Activated T-cell treated with anti-CD3 and anti-CD28 coated beads, Interleukin-2, amount 50 U/mL, for 72 hours (primary cell): ENCODE measurements around the gene C17orf78. TPM values are rescaled to one million over a fixed set of nuclear protein-coding genes. Genes with fewer than 3 reads are reported as not detected.
"Not testable (repeated sequence)": the region's sequence is repeated elsewhere in the genome, so short reads cannot be mapped to it uniquely, and the experiment has no call there.

ENCODE experiments used
- ATAC-seq, 2 donors: fragments of 150-1000 bp; cut with Tn5 transposase; replicated peaks in 1 of 2; 2 replicates each; pipeline ENCODE4 v1.10.0; 2021; ENCODE audit warnings: moderate library complexity in 2 of 2, mild to moderate bottlenecking in 1 of 2
- DNase-seq, 2 donors: peaks; one replicate each; pipeline ENCODE4 v3.0.0; 2021 to 2022; ENCODE audit warnings: mixed read lengths in 1 of 2
- H3K27ac Mint-ChIP-seq: one replicate; pipeline ENCODE4 v1.8.0; 2022; ENCODE audit warnings: mild to moderate bottlenecking, moderate library complexity, mixed read lengths
- H3K27me3 Mint-ChIP-seq: one replicate; pipeline ENCODE4 v1.8.0; 2022; ENCODE audit warnings: low read depth, mixed read lengths
- H3K36me3 Mint-ChIP-seq, 2 donors: one replicate each; pipeline ENCODE4 v1.8.0; 2022; ENCODE audit warnings: mixed read lengths in 2 of 2, mild to moderate bottlenecking in 1 of 2; ENCODE audit not compliant: insufficient read depth in 2 of 2
- H3K4me1 Mint-ChIP-seq: one replicate; pipeline ENCODE4 v1.8.0; 2022; ENCODE audit warnings: low read depth, mixed read lengths
- H3K4me3 Mint-ChIP-seq, 2 donors: one replicate each; pipeline ENCODE4 v1.8.0; 2022; ENCODE audit warnings: mild to moderate bottlenecking in 2 of 2, mixed read lengths in 2 of 2, moderate library complexity in 2 of 2
- H3K9me3 Mint-ChIP-seq, 2 donors: one replicate each; pipeline ENCODE4 v1.8.0; 2022; ENCODE audit warnings: mixed read lengths in 2 of 2
- total RNA-seq, 2 donors: library from RNA; stranded (reverse); gene quantifications; one replicate each; pipeline ENCODE4 v1.2.3, GENCODE V29; 2022

Gene C17orf78
- total RNA-seq, 2 donors from 2014 or later: not detected

DNA sequence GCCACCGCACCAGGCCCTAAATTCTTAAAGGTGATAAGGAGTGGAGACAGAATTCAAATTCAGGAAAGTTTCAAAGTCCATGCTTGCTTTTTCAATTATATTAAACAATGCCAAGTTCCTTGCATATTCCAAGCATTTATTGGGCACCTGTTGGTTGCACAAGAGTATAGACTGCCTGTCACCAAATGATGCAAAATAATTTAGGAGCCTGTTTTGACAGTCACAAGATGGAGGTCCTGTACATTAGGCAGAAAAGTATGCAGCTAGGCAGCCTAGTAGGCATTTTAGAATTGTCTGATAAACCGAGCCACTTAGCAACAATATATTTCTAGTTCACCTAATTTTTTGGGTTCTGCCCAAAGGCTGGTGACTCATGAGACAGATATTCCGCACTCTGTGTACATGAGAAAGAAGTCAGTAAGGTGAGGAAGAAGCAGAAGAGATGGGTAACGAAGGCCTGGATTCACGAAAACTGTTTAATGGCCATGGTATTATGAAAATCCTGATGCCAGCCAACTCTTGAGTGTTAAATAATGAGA is 23.5 kb downstream of the C17orf78 start:
- Mint-ChIP-seq H3K27me3 (no peaks in the 10 kb centered on the region), H3K4me3 (no peak overlapping the region), H3K27ac (no peak overlapping the region), H3K9me3 (no peaks in the 10 kb centered on the region), H3K4me1 (peaks cover 27% of the 10 kb centered on the region), H3K36me3 (no peaks in the 10 kb centered on the region)
- ATAC-seq: no peak
- DNase-seq: no peak

DNA sequence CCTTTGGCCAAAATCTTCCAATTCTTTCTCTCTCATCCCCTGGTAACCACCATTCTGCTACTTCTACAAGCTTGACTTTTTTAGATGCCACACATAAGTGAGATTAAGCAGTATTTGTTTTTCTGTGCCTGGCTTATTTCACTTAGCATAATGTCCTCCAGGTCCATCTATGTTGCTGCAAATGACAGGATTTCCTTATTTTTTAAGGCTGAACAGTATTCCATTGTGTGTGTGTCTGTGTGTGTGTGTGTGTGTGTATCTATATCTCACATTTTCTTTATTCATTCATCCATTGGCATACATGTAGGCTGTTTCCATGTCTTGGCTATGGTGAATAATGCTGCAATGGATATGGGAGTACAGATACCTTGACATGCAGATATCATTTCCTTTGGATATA is 24.7 kb downstream of the C17orf78 start:
- Mint-ChIP-seq H3K36me3 (peaks cover 2 to 6% of the 10 kb centered on the region in 2 donors), H3K4me3 (no peak overlapping the region), H3K27ac (no peak overlapping the region), H3K27me3 (no peaks in the 10 kb centered on the region), H3K4me1 (peaks cover 39% of the 10 kb centered on the region), H3K9me3 (no peaks in the 10 kb centered on the region)
- ATAC-seq: no peak
- no peak for DNase-seq

DNA sequence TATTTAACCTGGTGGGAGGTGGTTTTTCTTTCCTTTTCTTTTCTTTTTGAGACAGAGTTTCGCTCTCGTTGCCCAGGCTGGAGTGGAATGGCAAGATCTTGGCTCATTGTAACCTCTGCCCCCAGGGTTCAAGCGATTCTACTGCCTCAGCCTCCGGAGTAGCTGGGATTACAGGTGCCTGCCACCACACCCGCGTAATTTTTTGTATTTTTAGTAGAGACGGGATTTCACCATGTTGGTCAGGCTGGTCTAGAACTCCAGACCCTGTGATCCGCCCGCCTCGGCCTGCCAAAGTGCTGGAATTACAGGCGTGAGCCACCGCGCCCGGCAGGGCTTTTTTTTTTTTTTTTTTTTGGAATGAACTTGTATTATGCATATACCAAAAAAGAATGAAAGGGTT is 29.7 kb downstream of the C17orf78 start:
- H3K4me3 Mint-ChIP-seq: peak overlapping the region; percentile 95 to 96
- ATAC-seq, H3K9me3 Mint-ChIP-seq, DNase-seq, H3K27me3 Mint-ChIP-seq: not testable (repeated sequence)
- peaks cover 63% of the 10 kb centered on the region for H3K4me1 Mint-ChIP-seq
- peak overlapping the region; percentile 1 for H3K27ac Mint-ChIP-seq
- H3K36me3 Mint-ChIP-seq: peaks cover 8 to 16% of the 10 kb centered on the region in 2 donors

DNA sequence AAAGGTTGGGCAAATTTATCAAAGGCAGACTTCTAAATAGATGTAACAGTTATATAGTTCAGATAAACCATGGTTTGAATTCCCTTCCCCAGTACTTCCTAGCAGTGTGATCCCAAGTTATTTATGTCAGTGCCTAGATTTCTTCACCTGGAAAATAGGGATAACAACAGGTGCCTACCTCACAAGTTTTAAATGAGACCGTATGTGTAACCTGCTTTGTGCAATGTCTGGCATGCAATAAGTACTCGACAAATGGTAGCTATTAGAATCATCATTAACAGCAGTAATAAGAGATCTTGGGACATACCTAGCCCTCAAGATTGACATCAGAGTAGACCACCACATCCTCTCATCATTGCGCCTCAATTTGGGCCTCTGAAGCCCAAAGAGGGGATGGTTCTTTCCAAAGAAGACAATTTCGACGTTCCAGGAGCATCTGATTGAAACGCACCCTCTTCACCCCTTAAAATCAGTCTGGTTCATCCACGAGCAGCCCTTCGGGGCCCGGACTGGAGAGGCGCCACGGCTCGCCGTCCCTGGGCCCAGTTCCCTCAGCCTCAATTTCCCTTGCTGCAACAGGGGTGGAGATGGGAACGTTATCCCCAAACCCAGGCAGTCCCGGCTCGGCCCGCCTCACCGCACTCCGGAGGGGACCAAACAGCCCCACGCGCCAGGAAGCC is 30.3 kb downstream of the C17orf78 start:
- peak overlapping the region; percentile 95 to 96 for H3K4me3 Mint-ChIP-seq
- DNase-seq (no peak), ATAC-seq (no peak)
- peaks cover 66% of the 10 kb centered on the region for H3K4me1 Mint-ChIP-seq
- H3K36me3 Mint-ChIP-seq: peaks cover 10 to 21% of the 10 kb centered on the region in 2 donors
- H3K27ac Mint-ChIP-seq: peak overlapping the region; percentile 92
- H3K9me3 Mint-ChIP-seq: no peaks in the 10 kb centered on the region
- H3K27me3 Mint-ChIP-seq: no peaks in the 10 kb centered on the region

DNA sequence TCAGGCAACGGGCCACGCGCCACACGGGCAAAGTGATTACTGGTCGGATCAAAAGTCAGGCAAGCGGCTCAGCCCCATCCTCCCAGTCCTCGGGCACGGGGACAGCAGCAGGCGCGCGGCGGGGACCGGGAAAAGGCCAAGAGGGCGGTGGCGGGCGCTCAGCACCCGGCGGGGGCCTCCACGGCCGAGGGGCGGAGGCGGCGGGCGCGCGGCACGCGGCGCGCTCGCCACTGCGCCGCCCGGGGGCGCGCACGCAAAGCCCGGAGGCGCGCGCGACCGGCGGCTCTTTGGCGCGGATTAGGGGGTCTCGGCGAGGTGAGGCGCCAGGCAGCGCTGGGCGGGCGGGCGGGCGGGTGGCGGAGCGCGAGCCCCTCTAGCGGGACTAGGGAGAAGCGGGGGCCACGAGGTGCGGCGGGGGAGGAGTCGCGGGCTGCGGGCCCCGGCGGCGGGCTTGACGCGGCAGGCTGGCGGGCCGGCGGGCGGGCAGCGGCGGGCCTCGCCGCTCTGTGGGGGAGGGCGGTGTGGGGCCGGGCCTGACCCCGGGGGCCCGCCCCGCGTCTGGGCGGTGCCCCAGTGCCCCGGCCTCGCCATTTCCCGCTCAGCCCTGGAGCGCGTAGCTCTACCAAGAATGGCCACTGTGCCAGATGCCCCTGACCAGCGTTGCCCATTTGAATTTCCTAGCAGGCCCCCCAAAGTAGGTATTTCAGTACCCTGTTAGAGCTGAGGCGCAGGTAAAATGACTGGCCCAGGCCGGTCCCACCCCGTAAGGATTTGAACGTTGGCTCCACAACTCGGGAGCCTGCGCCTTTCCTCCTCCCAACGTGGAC is 31.1 kb downstream of the C17orf78 start, which contains the start of the genes ACACA and TADA2A:
ACACA (minus strand) TSS at position 202 of the 827 bp plus-strand sequence. CDS start 537 bp downstream, outside the sequence.
TADA2A (plus strand) TSS at position 252 of the 827 bp plus-strand sequence. CDS start 4,480 bp downstream, outside the sequence.
- no peaks in the 10 kb centered on the region for H3K27me3 Mint-ChIP-seq
- peaks cover 10 to 24% of the 10 kb centered on the region in 2 donors for H3K36me3 Mint-ChIP-seq
- peak within 1 kb of the TSS; percentile 93 for H3K27ac Mint-ChIP-seq
- ATAC-seq (peak; percentile 94 to 96), DNase-seq (peak; percentile 86 to 90)
- peaks cover 69% of the 10 kb centered on the region for H3K4me1 Mint-ChIP-seq
- H3K4me3 Mint-ChIP-seq: peak within 1 kb of the TSS; percentile 95 to 96
- H3K9me3 Mint-ChIP-seq: no peaks in the 10 kb centered on the region

DNA sequence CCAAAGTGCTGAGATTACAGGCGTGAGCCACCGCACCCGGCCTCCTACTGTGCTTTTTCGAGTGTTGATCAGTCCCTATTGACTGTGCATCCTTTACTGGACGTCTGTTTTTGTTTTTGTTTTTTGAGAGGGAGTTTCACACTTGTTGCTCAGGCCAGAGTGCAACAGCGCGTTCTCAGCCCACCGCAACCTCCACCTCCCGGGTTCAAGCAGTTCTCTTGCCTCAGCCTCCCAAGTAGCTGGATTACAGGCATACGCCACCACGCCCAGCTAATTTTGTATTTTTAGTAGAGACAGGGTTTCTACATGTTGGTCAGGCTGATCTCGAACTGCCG is 32.3 kb downstream of the C17orf78 start:
- peak overlapping the region; percentile 93 for H3K27ac Mint-ChIP-seq
- H3K36me3 Mint-ChIP-seq: peaks cover 10 to 30% of the 10 kb centered on the region in 2 donors
- ATAC-seq, H3K27me3 Mint-ChIP-seq, H3K9me3 Mint-ChIP-seq, DNase-seq: not testable (repeated sequence)
- peak overlapping the region; percentile 90 to 92 for H3K4me3 Mint-ChIP-seq
- peaks cover 58% of the 10 kb centered on the region for H3K4me1 Mint-ChIP-seq

DNA sequence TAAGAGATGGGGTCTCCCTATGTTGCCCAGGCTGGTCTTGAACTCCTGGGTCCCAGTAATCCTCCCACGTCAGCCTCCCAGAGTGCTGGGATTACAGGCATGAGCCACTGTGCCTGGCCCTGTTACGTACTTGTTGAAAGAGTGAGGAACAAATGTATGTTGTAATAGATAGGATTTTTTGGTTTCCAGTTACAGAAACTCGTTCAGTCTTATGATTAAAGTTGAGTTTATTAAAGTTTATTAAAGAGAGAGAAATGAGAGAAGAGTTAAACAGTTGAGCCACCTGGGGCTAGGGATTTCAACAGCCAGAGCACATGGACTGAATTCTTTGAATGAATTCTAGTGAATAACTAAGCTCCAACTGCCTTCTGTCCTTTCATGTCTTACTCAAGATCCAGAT is 34.6 kb downstream of the C17orf78 start:
- no peaks in the 10 kb centered on the region for H3K9me3 Mint-ChIP-seq
- DNase-seq: no peak
- H3K27me3 Mint-ChIP-seq: no peaks in the 10 kb centered on the region
- no peak for ATAC-seq
- H3K27ac Mint-ChIP-seq: no peak overlapping the region
- no peak overlapping the region for H3K4me3 Mint-ChIP-seq
- H3K36me3 Mint-ChIP-seq: peaks cover 16 to 42% of the 10 kb centered on the region in 2 donors
- peaks cover 35% of the 10 kb centered on the region for H3K4me1 Mint-ChIP-seq

DNA sequence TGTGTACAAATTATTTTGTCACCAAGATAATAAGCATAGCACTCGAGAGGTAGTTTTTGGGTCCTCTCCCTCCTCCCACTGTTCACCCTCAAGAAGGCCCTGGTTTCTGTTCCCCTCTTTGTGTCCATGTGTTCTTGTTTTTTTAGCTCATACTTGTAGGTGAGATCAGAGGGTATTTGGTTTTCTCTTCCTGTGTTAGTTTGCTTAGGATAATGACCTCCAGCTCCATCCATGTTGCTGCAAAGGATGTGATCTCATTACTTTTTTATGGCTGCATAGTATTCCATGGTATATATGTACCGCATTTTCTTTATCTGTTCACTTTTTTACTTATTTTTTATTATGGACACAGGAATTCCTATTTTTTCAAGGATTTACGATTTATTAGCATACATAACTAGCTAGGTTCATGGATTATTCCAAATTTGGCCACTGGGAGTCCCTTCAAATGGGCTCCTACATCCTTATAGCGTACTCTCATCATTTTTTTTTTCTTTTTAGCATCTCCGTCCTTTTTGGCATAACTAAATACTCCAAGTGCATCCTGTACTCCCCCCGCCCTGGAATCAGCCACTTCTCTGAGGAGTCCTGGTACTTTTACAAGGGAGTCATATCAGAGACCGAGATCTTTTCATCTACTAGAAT is 38.2 kb downstream of the C17orf78 start:
- peaks cover 10 to 36% of the 10 kb centered on the region in 2 donors for H3K36me3 Mint-ChIP-seq
- DNase-seq: no peak
- no peaks in the 10 kb centered on the region for H3K27me3 Mint-ChIP-seq
- peaks cover 11% of the 10 kb centered on the region for H3K4me1 Mint-ChIP-seq
- no peak overlapping the region for H3K27ac Mint-ChIP-seq
- no peak overlapping the region for H3K4me3 Mint-ChIP-seq
- H3K9me3 Mint-ChIP-seq: no peaks in the 10 kb centered on the region
- ATAC-seq: no peak

DNA sequence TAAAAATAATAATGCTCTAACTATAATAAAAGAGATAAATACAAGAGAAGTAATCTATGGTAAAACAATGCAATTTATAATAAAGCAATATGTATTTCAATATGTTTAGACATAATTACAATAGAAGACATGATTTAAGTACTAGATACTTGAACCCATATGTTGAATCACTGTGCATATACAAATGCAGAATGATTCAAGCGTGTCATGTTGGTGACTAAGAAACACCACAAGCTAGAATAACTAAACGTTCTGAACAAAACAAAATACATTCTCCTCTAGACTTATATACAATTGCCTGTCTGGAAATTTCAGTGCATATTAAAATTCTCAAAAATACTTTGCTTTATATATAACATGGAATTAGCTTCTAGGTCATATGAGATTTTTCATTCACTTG is 42.1 kb downstream of the C17orf78 start:
- H3K27me3 Mint-ChIP-seq: no peaks in the 10 kb centered on the region
- no peak overlapping the region for H3K27ac Mint-ChIP-seq
- ATAC-seq (peak in 1 of 2 donors; percentile 44), DNase-seq (no peak)
- H3K9me3 Mint-ChIP-seq: no peaks in the 10 kb centered on the region
- H3K4me3 Mint-ChIP-seq: no peak overlapping the region
- H3K36me3 Mint-ChIP-seq: peaks cover 8 to 28% of the 10 kb centered on the region in 2 donors
- H3K4me1 Mint-ChIP-seq: no peaks in the 10 kb centered on the region

DNA sequence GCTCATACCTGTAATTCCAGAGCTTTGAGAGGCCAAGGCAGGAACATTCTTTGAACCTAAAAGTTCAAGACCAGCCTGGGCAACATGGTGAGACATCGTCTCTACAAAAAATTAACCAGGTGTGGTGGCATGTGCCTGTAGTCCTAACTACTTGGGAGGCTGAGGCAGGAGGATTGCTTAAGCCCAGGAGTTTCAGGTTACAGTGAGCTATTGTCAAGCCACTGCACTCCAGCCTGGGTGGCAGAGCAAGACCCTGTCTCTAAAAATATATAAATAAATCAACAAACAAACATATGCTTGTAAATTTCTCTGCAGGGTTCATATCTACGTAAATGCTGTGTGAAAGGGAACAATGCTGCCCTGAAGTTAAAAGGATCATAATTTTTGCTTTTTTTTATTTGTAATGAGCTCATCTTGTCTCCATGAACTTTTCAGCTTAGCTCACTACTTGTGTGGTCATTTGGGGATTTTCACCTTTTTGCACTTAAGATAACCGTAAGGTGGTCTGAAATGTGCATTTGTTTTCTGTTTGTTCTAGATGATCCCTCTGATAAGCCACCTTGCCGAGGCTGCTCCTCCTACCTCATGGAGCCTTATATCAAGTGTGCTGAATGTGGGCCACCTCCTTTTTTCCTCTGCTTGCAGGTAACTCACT is 47.3 kb downstream of the C17orf78 start:
- Mint-ChIP-seq H3K4me3 (no peak overlapping the region), H3K27ac (peak overlapping the region; percentile 72), H3K27me3 (no peaks in the 10 kb centered on the region), H3K9me3 (no peaks in the 10 kb centered on the region), H3K4me1 (no peaks in the 10 kb centered on the region), H3K36me3 (peaks cover 0 to 17% of the 10 kb centered on the region in 2 donors)
- no peak for DNase-seq
- no peak for ATAC-seq

DNA sequence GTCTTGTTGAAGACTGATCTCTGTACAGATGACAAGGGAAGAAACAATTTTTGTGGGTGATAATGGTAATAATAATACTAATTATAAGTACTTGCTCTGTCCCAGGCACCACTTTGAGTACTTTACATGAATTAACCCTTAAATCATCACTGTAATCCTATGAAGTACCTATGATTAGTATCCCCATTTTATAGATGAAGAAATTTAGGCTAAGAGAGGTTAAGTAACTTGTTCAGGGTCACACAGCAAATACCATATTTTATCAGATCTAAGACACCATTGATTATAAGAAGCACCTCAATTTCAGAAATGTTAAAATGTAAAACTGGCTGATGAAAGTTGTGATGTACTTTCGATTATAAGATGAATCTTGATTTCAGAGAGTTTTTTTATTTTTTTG is 49.5 kb downstream of the C17orf78 start:
- Mint-ChIP-seq H3K27ac (no peak overlapping the region), H3K4me1 (peaks cover 9% of the 10 kb centered on the region)

DNA sequence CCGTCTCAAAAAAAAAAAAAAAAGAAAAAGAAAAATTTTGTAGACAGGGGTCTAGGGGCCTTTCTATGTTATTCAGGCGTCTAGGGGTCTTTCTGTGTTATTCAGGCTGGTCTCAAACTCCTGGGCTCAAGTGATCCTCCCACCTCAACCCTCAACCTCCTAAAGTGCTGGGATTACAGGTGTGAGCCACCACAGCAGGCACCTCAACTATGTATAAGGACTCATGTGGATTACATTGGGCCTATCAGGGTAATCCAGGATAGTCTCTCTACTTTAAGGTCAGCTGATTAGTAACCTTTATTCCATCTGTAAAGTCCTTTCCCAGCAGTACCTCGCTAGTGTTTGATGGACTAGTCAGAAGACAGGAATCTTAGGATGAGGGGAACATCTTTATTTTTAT is 53.3 kb downstream of the C17orf78 start:
- Mint-ChIP-seq H3K27ac (no peak overlapping the region), H3K4me1 (peaks cover 24% of the 10 kb centered on the region), H3K4me3 (no peak overlapping the region), H3K9me3 (no peaks in the 10 kb centered on the region), H3K27me3 (no peaks in the 10 kb centered on the region), H3K36me3 (peaks cover 2 to 20% of the 10 kb centered on the region in 2 donors)
- ATAC-seq: no peak
- DNase-seq: no peak

More for the DNA sequence above, 49.5 kb downstream of the C17orf78 start:
- Mint-ChIP-seq H3K36me3 (peaks cover 0 to 15% of the 10 kb centered on the region in 2 donors), H3K4me3 (no peak overlapping the region), H3K9me3 (no peaks in the 10 kb centered on the region), H3K27me3 (no peaks in the 10 kb centered on the region)
- ATAC-seq (no peak), DNase-seq (no peak)
